ENCODE data around the gene ZNF521. TPM values are rescaled to one million over a fixed set of nuclear protein-coding genes. Genes with fewer than 3 reads are reported as not detected.

Gene ZNF521
- total and polyA plus RNA-seq, 2 donors (not counting 3 experiments of a cell fraction or from before 2014, with no cell fraction given): 111 to 168 TPM

DNA sequence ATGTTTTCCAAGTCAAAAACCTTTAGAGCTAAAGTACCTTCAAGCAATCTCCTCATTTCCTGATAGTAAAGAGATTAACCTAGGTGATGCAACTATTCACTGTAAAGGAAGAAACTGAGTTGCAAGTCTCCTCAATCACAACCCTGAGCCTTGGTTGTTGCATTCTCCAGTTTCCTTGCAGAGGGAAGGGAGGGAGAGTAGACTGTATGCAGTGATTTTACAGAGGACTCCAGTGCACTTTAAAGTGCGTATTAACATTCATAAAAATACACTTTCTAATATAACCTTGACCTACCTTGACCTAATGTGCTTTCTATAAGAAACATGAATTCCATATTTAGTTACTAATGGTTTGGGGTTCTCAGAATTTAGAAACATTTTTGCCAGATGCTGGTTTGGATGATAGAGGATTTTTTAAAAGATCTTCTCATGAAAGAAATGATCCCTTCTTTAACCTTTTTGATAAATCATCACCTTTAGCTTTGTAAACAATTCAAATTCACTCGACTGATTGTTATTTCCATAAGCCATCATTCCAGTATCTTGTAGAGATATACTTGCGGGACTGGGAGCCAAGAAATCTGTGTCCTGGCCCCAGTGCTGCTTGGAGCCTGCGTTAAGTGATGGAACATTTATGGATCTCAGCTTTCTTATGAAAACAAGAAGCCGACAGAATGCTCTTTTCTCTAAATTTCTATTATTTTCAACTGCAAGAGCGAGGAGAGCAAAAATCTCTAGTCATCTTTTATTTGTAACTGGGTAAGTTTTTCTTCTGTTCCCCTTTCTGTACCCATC, 228.3 kb downstream of the ZNF521 start:
- Histone ChIP-seq H3K79me2 (ENCODE audit: control insufficient read depth, insufficient read depth, low read length) (peaks cover 7% of the 10 kb centered on the region), H4K20me1 (replicated peaks; ENCODE audit: control insufficient read depth, extremely low read depth, insufficient read depth, low read length) (no peaks in the 10 kb centered on the region), H3K9me1 (replicated peaks; ENCODE audit: control insufficient read depth, extremely low read depth, insufficient read depth, low read length) (no peaks in the 10 kb centered on the region), H3K27ac (ENCODE audit: insufficient read depth, low read depth, low read length) (no peak overlapping the region), H2AFZ (ENCODE audit: low read depth, low read length) (no peak overlapping the region), H3K9ac (replicated peaks; ENCODE audit: extremely low read depth, insufficient read depth, low read length) (no peak overlapping the region), H3K27me3 (ENCODE audit: control insufficient read depth in 2 of 2, insufficient read depth in 2 of 2, low read length in 2 of 2) (no peaks in the 10 kb centered on the region), H3K9me3 (replicated peaks; ENCODE audit: control insufficient read depth, insufficient read depth, low read length) (no peaks in the 10 kb centered on the region), H3K4me2 (ENCODE audit: insufficient read depth, low read length) (peak overlapping the region; percentile 51), H3K4me3 (replicated peaks in 1 of 3; ENCODE audit: insufficient read depth in 1 of 3, low read depth in 1 of 3, low read length in 3 of 3) (no peak overlapping the region), H3K4me1 (ENCODE audit: control insufficient read depth, extremely low read depth, insufficient read depth, low read length) (peaks cover 25% of the 10 kb centered on the region), H3K36me3 (ENCODE audit: control insufficient read depth in 2 of 2, extremely low read depth in 1 of 2, insufficient read depth in 2 of 2, low read length in 2 of 2) (no peaks in the 10 kb centered on the region)
- DNase-seq (ENCODE audit: low read depth, low spot score) (no peak), FAIRE-seq (no peak)
- dilution Hi-C loops (cut with MboI; ENCODE audit: extremely low pct_ligation_motif_present, low sequenced_read_pairs) (no loop called here), intact Hi-C loops (cut with micrococcal nuclease) (no loop called here)
- BruUV-seq (replicated peaks): no TSS peak
- TF ChIP-seq EZH2 (IDR thresholded peaks at IDR 0.05; ENCODE audit: borderline replicate concordance, low read depth, low read length, severe bottlenecking) (no peak), MAX (IDR thresholded peaks at IDR 0.05; ENCODE audit: insufficient read depth, insufficient read length) (no peak), JUN (IDR thresholded peaks at IDR 0.05; ENCODE audit: borderline replicate concordance, insufficient read depth, insufficient read length, low read depth) (no peak)
- ChIA-PET POLR2A (no interaction called here), CTCF (interaction anchor here (1.1 kb wide), 1 partner anchor 9 kb away, joined by 3 read pairs; no protein-coding TSS in a partner anchor)

DNA sequence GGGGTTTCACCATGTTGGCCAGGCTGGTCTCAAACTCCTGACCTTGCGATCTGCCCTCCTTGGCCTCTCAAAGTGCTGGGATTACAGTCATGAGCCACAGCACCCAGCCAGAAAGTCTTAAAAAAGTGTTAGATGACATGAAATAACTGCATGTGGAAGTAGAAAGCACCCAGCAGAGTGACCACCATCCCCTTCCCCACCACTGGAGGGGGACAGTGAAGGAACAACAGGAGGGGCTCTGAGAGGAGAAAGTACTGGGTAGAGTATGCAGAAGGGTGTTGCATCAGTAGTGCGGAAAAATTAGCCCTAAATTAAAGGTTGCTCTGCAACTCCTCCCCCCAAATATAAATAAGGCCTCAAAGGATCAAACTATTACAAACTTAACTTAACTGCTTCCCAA, 230.5 kb downstream of the ZNF521 start:
- FAIRE-seq: no peak
- no TSS peak for BruUV-seq (replicated peaks)
- dilution Hi-C loops (cut with MboI; ENCODE audit: extremely low pct_ligation_motif_present, low sequenced_read_pairs): no loop called here

More for the DNA sequence above, 230.5 kb downstream of the ZNF521 start:
- DNase-seq (ENCODE audit: low read depth, low spot score): no peak
- Histone ChIP-seq H3K9me3 (replicated peaks; ENCODE audit: control insufficient read depth, insufficient read depth, low read length) (no peaks in the 10 kb centered on the region), H3K9me1 (replicated peaks; ENCODE audit: control insufficient read depth, extremely low read depth, insufficient read depth, low read length) (no peaks in the 10 kb centered on the region), H3K4me2 (ENCODE audit: insufficient read depth, low read length) (no peak overlapping the region), H3K79me2 (ENCODE audit: control insufficient read depth, insufficient read depth, low read length) (peaks cover 7% of the 10 kb centered on the region), H3K4me1 (ENCODE audit: control insufficient read depth, extremely low read depth, insufficient read depth, low read length) (peaks cover 19% of the 10 kb centered on the region), H3K27me3 (ENCODE audit: control insufficient read depth in 2 of 2, insufficient read depth in 2 of 2, low read length in 2 of 2) (no peaks in the 10 kb centered on the region), H2AFZ (ENCODE audit: low read depth, low read length) (no peak overlapping the region), H3K27ac (ENCODE audit: insufficient read depth, low read depth, low read length) (no peak overlapping the region), H3K9ac (replicated peaks; ENCODE audit: extremely low read depth, insufficient read depth, low read length) (no peak overlapping the region), H3K36me3 (ENCODE audit: control insufficient read depth in 2 of 2, extremely low read depth in 1 of 2, insufficient read depth in 2 of 2, low read length in 2 of 2) (no peaks in the 10 kb centered on the region), H4K20me1 (replicated peaks; ENCODE audit: control insufficient read depth, extremely low read depth, insufficient read depth, low read length) (no peaks in the 10 kb centered on the region), H3K4me3 (replicated peaks in 1 of 3; ENCODE audit: insufficient read depth in 1 of 3, low read depth in 1 of 3, low read length in 3 of 3) (no peak overlapping the region)
- POLR2A ChIA-PET: no interaction called here
- TF ChIP-seq JUN (IDR thresholded peaks at IDR 0.05; ENCODE audit: borderline replicate concordance, insufficient read depth, insufficient read length, low read depth): no peak
- TF ChIP-seq CTCF (IDR thresholded peaks at IDR 0.05; ENCODE audit: extremely low read depth in 1 of 2, insufficient read depth in 1 of 2, low read depth in 1 of 2, low read length in 2 of 2): no peak
- TF ChIP-seq GATA2 (IDR thresholded peaks at IDR 0.05; ENCODE audit: insufficient read depth, insufficient read length, low read depth, low read length): no peak
- TF ChIP-seq POLR2A (IDR thresholded peaks at IDR 0.05; ENCODE audit: low read depth, low read length): no peak
- no peak for TF ChIP-seq MYC (IDR thresholded peaks at IDR 0.05; ENCODE audit: low read depth, low read length)
- no peak for TF ChIP-seq FOS (IDR thresholded peaks at IDR 0.05; ENCODE audit: borderline replicate concordance, insufficient read depth, low read length)
- no peak for TF ChIP-seq POLR2AphosphoS5 (IDR thresholded peaks at IDR 0.05; ENCODE audit: insufficient read depth, low read depth, low read length)
- no peak for TF ChIP-seq MAX (IDR thresholded peaks at IDR 0.05; ENCODE audit: insufficient read depth, insufficient read length)
- CTCF ChIA-PET: no interaction called here
- intact Hi-C loops (cut with micrococcal nuclease): no loop called here

Measured in endothelial cell of umbilical vein (primary cell).